ENCODE measurements around the gene PDXK. TPM values are rescaled to one million over a fixed set of nuclear protein-coding genes. Genes with fewer than 3 reads are reported as not detected.
A peak's percentile ranks its signal among the peaks of the same experiment; 100 is the strongest.

The PDXK gene
- total and polyA plus RNA-seq, 9 of the 15 experiments (the other 6 are each of a cell fraction or from before 2014, with no cell fraction given), result 5.6 to 162 (median 76.5) TPM

- TF ChIP-seq ZBTB34 (CRISPR knock-in tag; IDR thresholded peaks at IDR 0.05), result no peak
- no peak for TF ChIP-seq TCFL5 (CRISPR knock-in tag; conservative IDR thresholded peaks at IDR 0.05)
- TF ChIP-seq DIDO1 (tag; IDR thresholded peaks at IDR 0.05; ENCODE audit: low read depth), result no peak
- no peak for TF ChIP-seq ZNF639 (CRISPR knock-in tag; conservative IDR thresholded peaks at IDR 0.05 in 1 of 2, IDR thresholded peaks at IDR 0.05 in 1 of 2)
- no peak for TF ChIP-seq ZNF347 (CRISPR knock-in tag; IDR thresholded peaks at IDR 0.05; ENCODE audit: low read depth)
- no peak for TF ChIP-seq ZBTB5 (IDR thresholded peaks at IDR 0.05)
- peak; percentile 83; the same call in 1 of the 2 replicates for TF ChIP-seq TARDBP (IDR thresholded peaks at IDR 0.05)
- peak; percentile 28 for TF ChIP-seq RBM22 (IDR thresholded peaks at IDR 0.05; ENCODE audit: low read depth, low read length, poor library complexity, severe bottlenecking)
- TF ChIP-seq SRSF7 (optimal IDR thresholded peaks at IDR 0.05; ENCODE audit: low read depth, low read length), result no peak
- TF ChIP-seq TCF15 (CRISPR knock-in tag; IDR thresholded peaks at IDR 0.05), result no peak
- TF ChIP-seq ZNF23 (CRISPR knock-in tag; IDR thresholded peaks at IDR 0.05), result no peak
- no peak for TF ChIP-seq EHMT2 (IDR thresholded peaks at IDR 0.05)
- TF ChIP-seq RCOR1 (IDR thresholded peaks at IDR 0.05; ENCODE audit: borderline replicate concordance in 1 of 2, low read depth in 2 of 2, low read length in 2 of 2), result no peak
- 0 out of 2 replicates have a peak, but pooled peaks have one; percentile 5 for TF ChIP-seq NCOR1 (IDR thresholded peaks at IDR 0.05)
- TF ChIP-seq PCBP1 (IDR thresholded peaks at IDR 0.05; ENCODE audit: low read depth, low read length, poor library complexity, severe bottlenecking), result no peak
- no peak for TF ChIP-seq ZNF184 (CRISPR knock-in tag; IDR thresholded peaks at IDR 0.05)
- no peak for TF ChIP-seq BCL6 (CRISPR knock-in tag; IDR thresholded peaks at IDR 0.05)
- TF ChIP-seq HDAC2 (IDR thresholded peaks at IDR 0.05), result no peak
- no peak for TF ChIP-seq U2AF1 (optimal IDR thresholded peaks at IDR 0.05; ENCODE audit: low read depth, low read length)
- no peak for TF ChIP-seq MXD1 (CRISPR knock-in tag; IDR thresholded peaks at IDR 0.05; ENCODE audit: borderline replicate concordance, poor library complexity, severe bottlenecking)
- TF ChIP-seq RUNX1 (IDR thresholded peaks at IDR 0.05; ENCODE audit: low read depth), result no peak
- TF ChIP-seq ZNF589 (CRISPR knock-in tag; IDR thresholded peaks at IDR 0.05; ENCODE audit: low read depth), result no peak
Measured at GRCh38 chr21:43750339-43751033, 31.6 kb downstream of the PDXK start (continued).

All from K562 (cell line).